Measurements from ENCODE around the gene DOC2B.

DOC2B gene

DNA sequence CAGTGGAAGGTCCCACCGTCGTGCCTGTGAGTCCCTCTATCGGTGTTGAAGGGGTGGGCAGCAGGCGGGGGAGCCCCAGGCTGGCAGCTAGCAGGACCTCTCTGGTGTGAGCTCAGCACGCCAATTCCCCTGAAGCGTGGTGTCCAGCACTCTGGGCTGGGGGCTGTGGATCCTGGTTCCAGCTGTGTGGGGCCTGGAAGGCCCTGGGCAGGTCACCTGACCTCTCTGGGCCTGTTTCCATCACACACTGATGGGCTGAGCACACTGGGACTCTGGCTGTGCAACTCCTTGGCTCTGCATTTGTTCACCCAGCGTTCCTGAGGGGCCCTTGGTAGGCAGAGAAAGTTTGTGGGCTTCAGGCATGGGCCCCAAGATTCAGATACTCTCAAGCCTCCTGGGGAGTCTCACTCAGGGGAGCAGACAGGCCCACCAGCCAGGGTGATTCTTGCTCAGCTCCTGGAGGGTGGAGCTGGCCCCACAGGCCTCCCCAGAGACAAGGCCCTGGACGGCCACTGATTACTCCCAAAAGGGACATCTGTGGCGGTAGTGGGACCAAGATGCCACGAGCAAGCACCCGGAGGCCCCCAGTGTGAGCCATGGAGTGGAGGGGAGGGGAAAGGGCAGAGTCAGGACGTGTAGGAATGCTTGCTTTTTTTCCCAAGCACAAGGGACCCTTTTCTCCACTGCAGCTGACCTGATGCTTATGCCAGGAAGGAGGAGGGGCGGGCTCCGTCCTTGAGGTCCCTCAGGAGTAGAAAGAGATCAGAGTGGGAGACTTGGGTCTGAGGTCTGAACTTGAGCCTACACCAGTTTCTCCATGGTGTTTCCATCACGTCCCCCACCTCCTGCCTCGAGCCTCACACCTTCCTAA, 35.5 kb downstream of the DOC2B start:
- no peak for DNase-seq
- no peaks in the 10 kb centered on the region for H3K9me2 ChIP-seq (replicated peaks; ENCODE audit: insufficient read depth, low read length)

DNA sequence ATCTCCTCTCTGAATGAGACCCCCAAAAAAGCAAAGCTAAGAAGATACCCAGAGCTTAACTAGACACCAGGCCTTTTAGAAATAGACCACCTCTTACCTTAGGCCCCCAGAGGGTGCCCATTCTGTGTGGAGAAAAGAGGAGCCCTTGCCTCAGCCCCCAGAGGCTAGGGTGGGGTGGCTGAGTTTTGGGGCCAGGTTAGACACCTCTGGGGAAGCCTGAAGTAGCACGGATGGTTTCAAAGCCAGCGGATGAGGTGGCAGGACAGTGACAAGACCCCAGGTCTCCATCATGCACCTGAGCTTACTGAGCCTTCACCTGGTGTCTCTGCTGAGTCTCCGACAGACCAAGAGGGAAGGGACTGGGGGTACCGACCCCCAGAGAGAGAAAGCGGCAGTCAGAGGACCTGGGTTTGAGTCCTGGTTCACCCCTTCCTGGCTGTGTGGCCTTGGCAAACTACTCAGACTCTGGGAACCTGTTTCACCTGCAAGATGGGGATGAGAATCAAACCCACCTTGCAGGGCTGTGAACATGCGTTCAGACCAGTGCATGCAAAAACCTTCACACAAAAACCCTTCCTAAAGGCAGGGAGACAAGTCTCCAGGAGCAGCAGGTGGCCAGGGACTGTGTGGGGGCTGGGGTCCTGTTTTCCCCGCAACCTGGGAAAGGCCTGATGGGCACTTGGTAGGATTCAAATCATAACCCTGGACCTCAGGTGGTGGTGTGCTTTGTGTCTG, 36.3 kb downstream of the DOC2B start:
- Histone ChIP-seq H3K4me2 (ENCODE audit: low read depth, low read length) (no peak overlapping the region), H3K36me3 (replicated peaks; ENCODE audit: insufficient read depth, low read length) (no peaks in the 10 kb centered on the region), H3K9ac (ENCODE audit: low read length) (no peak overlapping the region), H2AFZ (ENCODE audit: low read length) (no peak overlapping the region), H3K27me3 (replicated peaks; ENCODE audit: insufficient read depth, low read length) (peaks cover 60% of the 10 kb centered on the region), H3K4me3 (ENCODE audit: low read length) (no peak overlapping the region), H3K4me1 (ENCODE audit: low read length) (no peaks in the 10 kb centered on the region), H3K27ac (ENCODE audit: low read length) (no peak overlapping the region), H3F3A (ENCODE audit: insufficient read depth, low read length) (no peaks in the 10 kb centered on the region), H4K20me1 (ENCODE audit: insufficient read depth, low read length) (no peaks in the 10 kb centered on the region), H3K9me3 (replicated peaks; ENCODE audit: insufficient read depth, low read length) (no peaks in the 10 kb centered on the region), H3K79me2 (ENCODE audit: low read length) (no peaks in the 10 kb centered on the region), H3K9me2 (replicated peaks; ENCODE audit: insufficient read depth, low read length) (no peaks in the 10 kb centered on the region)
- TF ChIP-seq EZH2phosphoT487 (IDR thresholded peaks at IDR 0.05; ENCODE audit: low read length) (no peak), EZH2 (optimal IDR thresholded peaks at IDR 0.05; ENCODE audit: low read depth, low read length) (no peak)
- TF ChIP-seq, protein P1, sequence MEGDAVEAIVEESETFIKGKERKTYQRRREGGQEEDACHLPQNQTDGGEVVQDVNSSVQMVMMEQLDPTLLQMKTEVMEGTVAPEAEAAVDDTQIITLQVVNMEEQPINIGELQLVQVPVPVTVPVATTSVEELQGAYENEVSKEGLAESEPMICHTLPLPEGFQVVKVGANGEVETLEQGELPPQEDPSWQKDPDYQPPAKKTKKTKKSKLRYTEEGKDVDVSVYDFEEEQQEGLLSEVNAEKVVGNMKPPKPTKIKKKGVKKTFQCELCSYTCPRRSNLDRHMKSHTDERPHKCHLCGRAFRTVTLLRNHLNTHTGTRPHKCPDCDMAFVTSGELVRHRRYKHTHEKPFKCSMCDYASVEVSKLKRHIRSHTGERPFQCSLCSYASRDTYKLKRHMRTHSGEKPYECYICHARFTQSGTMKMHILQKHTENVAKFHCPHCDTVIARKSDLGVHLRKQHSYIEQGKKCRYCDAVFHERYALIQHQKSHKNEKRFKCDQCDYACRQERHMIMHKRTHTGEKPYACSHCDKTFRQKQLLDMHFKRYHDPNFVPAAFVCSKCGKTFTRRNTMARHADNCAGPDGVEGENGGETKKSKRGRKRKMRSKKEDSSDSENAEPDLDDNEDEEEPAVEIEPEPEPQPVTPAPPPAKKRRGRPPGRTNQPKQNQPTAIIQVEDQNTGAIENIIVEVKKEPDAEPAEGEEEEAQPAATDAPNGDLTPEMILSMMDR (IDR thresholded peaks at IDR 0.05; ENCODE audit: low read length) = no peak
- DNase-seq = no peak

More for the DNA sequence above, 35.5 kb downstream of the DOC2B start:
- Histone ChIP-seq H3K79me2 (ENCODE audit: low read length) (no peaks in the 10 kb centered on the region), H3K4me2 (ENCODE audit: low read depth, low read length) (no peak overlapping the region), H3K4me1 (ENCODE audit: low read length) (no peaks in the 10 kb centered on the region), H3K9ac (ENCODE audit: low read length) (no peak overlapping the region), H3K27ac (ENCODE audit: low read length) (no peak overlapping the region), H3F3A (ENCODE audit: insufficient read depth, low read length) (no peaks in the 10 kb centered on the region), H4K20me1 (ENCODE audit: insufficient read depth, low read length) (no peaks in the 10 kb centered on the region), H3K4me3 (ENCODE audit: low read length) (no peak overlapping the region), H2AFZ (ENCODE audit: low read length) (no peak overlapping the region), H3K36me3 (replicated peaks; ENCODE audit: insufficient read depth, low read length) (no peaks in the 10 kb centered on the region), H3K9me3 (replicated peaks; ENCODE audit: insufficient read depth, low read length) (no peaks in the 10 kb centered on the region), H3K27me3 (replicated peaks; ENCODE audit: insufficient read depth, low read length) (peaks cover 68% of the 10 kb centered on the region)
- TF ChIP-seq EZH2phosphoT487 (IDR thresholded peaks at IDR 0.05; ENCODE audit: low read length) (no peak), EZH2 (optimal IDR thresholded peaks at IDR 0.05; ENCODE audit: low read depth, low read length) (no peak)
- TF ChIP-seq, protein P1 (IDR thresholded peaks at IDR 0.05; ENCODE audit: low read length) = no peak

DNA sequence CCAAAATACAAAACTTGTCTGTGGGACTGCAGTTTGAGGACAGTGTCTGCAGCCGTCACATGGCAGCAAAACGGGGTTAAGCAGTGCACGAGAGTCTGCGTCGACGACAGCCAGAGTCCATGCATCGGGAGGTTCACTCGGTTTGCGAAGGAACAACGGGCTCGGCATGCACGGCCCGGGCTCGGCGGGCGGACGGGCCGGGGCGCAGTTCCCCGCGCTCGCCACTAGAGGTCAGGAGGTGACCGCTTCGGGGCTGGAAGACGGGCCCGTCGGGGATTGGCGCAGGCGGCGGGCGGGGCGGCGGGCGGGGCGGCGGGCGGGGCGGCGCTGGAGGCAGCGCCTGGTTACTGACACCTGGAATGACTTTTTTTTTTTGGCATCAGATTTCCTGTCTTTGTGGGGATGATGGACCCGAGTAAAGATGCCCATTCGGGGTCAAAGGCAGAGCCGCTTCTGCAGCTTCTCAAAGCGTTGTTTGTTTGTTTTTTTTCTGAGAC, 37.6 kb downstream of the DOC2B start:
- H3K9ac ChIP-seq (ENCODE audit: low read length) = no peak overlapping the region

More for the DNA sequence above, 37.6 kb downstream of the DOC2B start:
- Histone ChIP-seq H4K20me1 (ENCODE audit: insufficient read depth, low read length) (no peaks in the 10 kb centered on the region), H3K9me2 (replicated peaks; ENCODE audit: insufficient read depth, low read length) (no peaks in the 10 kb centered on the region), H3K4me1 (ENCODE audit: low read length) (no peaks in the 10 kb centered on the region), H3K4me2 (ENCODE audit: low read depth, low read length) (no peak overlapping the region), H3K27ac (ENCODE audit: low read length) (no peak overlapping the region), H3K36me3 (replicated peaks; ENCODE audit: insufficient read depth, low read length) (no peaks in the 10 kb centered on the region), H3K79me2 (ENCODE audit: low read length) (no peaks in the 10 kb centered on the region), H3K9me3 (replicated peaks; ENCODE audit: insufficient read depth, low read length) (no peaks in the 10 kb centered on the region), H3K4me3 (ENCODE audit: low read length) (no peak overlapping the region), H3K27me3 (replicated peaks; ENCODE audit: insufficient read depth, low read length) (peaks cover 47% of the 10 kb centered on the region), H2AFZ (ENCODE audit: low read length) (no peak overlapping the region), H3F3A (ENCODE audit: insufficient read depth, low read length) (no peaks in the 10 kb centered on the region)
- DNase-seq = peak; percentile 64
- TF ChIP-seq, protein P1 (IDR thresholded peaks at IDR 0.05; ENCODE audit: low read length) = peak; percentile 69
- TF ChIP-seq EZH2phosphoT487 (IDR thresholded peaks at IDR 0.05; ENCODE audit: low read length) = no peak
